Right forelimb (tissue), 1 donor: ENCODE data around the gene CDC42EP1.
"Not testable (repeated sequence)": the region's sequence is repeated elsewhere in the genome, so short reads cannot be mapped to it uniquely, and the experiment has no call there.

ENCODE experiments used
- DNase-seq: peaks from one replicate; pipeline ENCODE4 v3.0.0-alpha.2; 2018

CDC42EP1 gene

DNA sequence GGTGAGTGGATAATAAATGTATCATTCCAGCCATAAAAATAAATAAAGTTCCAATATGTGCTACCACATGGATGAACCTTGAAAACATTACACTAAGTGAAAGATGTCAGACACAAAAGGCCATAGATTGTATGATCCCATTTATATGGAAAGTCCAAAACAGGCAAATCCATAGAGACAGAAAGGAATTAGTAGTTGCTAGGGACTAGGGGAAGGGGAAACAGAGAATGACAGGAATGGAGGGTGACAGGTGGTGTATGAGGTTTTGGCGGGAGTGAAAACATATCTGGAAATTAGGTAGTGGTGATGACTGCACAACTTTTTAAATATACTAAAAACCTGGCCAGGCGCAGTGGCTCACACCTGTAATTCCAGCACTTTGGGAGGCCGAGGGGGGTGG lies 25.8 kb upstream of the CDC42EP1 start:
- DNase-seq = no peak

DNA sequence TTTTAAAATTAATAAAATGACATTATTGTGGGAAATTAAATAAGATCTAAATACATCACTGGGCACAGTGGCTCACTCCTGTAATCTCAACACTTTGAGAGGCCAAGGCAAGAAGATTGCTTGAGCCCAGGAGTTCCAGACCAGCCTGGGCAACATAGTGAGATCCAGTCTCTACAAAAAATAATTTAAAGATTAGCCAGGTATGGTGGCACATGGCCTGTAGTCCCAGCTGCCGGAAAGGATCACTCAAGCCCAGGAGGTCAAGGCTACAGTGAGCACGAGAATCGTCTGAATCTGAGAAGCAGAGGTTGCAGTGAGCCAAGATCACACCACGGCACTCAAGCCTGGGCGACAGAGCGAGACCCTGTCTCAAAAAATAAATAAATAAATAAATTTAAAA lies 25.1 kb upstream of the CDC42EP1 start:
- no peak for DNase-seq

DNA sequence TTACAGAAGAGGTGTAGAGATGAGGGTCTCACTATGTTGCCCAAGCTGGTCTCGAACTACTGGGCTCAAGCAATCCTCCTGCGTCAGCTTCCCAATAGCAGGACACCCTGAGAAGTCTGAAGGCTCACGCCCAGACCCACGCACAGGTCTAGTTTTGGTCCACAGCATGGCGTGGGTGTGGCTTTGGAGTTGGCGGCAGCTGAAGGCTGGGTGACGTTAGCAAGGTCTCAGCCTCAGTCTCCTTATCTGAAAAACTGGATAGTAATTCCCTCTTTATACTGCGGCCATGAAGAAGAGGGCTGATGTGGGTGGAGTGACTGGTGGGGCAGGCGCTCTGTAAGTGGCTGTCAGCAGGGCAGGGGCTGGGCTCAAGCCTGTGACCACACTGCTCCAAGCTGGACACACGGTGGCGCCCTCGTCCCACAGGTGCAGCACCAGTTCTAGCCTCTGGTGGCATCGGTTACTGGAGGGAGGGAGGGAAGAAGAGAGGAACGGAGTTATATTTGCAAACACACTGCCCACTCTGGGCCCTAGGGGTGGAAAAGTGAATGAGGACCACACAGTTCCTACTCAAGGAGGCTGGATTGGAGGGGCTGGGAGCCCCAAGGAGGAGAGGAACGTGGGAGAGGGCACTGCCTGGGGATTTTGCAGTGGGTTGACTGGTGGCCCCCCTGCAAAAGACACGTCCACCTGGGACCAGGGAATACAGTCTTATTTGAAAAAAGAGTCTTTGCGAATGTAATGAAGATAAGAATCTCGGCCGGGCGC lies 21.5 kb upstream of the CDC42EP1 start:
- peak; percentile 97 for DNase-seq

DNA sequence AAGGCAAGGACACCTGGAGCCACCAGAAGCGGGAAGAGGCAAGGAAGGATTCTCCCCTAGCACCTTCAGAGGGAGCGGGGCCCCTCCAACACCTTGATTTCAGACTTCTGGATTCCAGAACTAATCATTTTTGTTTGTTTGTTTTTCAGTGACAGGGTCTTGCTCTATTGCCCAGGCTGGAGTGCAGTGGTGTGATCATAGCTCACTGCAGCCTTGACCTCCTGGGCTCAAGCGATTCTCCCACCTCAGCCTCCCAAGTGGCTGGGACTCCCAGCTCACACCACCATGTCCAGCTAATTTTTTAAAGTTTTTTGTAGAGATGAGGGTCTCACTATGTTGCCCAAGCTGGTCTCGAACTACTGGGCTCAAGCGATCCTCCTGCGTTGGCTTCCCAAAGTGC lies 20.5 kb upstream of the CDC42EP1 start:
- DNase-seq = not testable (repeated sequence)

DNA sequence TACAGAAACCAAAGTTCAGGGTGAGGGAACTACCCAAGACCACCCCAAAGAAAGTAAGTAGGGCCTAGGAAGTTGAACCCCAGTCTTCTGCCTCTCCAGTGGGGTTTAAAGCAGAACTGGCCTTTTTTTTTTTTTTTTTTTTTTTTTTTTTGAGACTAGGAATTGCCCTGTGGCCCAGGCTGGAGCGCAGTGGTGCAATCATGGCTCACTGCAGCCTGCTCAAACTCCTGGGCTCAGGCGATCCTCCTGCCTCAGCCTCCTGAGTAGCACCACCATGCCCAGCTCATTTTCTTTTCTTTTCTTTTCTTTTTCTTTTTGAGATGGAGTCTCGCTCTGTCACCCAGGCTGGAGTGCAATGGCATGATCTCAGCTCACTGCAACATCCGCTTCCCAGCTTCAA lies 17.9 kb upstream of the CDC42EP1 start:
- not testable (repeated sequence) for DNase-seq

DNA sequence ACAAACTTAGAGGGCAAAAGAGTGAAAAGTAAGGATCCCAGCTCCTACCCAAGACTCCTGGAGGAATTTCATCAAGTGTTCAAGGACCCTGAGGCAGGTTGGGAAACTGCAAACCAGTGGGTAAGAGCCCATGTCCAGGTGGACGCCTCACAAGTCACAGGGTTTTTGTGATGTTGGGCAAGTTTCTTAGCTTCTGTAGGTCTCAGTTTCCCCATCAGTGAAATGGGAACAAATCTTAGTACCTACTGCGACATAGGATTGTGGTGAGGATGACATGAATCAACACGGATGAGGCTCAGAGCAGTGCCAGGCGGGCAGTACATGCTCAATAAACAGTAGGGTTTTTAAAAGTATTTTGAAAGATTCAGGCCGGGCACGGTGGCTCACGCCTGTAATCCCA lies 17.3 kb upstream of the CDC42EP1 start:
- no peak for DNase-seq

DNA sequence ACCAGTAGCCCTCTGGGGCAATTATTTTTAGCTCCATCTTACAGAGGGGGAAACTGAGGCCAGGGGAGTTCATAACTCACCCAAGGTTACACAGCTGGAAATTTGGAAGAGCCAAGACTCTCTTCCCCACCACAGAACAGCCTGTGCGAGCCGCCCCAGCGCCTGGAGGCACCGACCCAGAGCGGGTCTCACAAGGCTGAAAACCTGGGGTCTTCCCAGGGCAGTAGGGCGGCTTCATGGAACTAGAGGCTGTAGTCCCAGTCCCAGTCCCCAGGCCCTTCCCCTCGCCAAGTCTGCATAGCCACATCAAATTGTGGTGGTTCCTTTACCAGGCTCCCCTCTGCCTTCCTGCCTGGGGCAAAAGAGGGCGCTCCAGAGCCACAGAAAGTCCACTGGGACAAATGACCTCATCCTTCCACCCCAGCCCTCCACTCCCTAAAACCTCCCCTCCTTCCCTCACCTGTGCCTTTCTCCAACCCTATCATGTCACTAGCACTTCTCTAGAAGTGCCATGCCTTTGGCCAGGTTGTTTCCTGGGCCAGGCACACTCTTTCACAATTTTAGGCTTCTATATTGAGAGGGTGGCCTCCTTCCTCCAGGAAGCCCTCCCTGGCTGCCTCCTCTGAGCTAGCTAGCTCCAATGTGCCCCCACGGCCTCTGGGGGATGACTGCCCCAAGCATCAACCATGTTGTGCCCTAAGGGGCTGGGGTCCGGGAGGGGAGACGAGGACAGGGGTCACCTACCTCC lies 15.2 kb upstream of the CDC42EP1 start:
- DNase-seq = peak; percentile 72

DNA sequence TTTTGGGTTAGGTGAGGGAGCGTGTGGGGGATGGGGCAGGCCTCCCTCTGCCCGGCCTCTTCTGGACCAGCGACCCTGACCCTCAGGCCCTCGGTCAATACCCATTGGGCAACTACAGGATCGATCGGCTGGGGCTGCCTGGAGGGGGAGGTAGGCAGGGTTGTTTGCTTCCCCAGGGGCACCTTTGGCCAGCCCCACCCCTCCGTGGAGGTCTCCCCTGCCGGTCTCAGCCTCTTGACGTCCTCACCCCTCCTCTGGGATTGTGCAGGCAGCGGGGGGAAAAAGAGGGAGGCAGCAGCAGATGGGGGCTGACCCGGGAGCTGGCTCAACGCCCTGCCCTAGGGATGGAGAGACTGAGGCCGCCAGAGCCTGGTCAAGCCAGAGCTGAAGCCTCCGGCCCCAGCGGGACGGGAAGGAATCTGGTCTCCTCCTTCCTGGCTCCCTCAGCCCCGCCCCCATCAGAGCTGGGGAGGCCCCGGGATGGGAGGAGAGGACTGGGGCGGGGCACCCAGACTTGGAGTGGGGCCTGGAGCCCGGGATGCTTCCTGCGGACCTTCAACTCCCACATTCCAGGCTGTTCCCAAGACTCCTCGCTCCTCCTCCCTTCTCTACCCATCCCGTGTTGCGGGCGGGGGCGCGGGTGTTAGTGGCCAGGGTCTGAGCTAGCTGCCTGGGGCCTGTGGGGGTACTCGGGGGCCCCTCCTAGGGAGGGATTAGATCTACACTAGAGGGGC lies 14.4 kb upstream of the CDC42EP1 start:
- DNase-seq = peak; percentile 91

DNA sequence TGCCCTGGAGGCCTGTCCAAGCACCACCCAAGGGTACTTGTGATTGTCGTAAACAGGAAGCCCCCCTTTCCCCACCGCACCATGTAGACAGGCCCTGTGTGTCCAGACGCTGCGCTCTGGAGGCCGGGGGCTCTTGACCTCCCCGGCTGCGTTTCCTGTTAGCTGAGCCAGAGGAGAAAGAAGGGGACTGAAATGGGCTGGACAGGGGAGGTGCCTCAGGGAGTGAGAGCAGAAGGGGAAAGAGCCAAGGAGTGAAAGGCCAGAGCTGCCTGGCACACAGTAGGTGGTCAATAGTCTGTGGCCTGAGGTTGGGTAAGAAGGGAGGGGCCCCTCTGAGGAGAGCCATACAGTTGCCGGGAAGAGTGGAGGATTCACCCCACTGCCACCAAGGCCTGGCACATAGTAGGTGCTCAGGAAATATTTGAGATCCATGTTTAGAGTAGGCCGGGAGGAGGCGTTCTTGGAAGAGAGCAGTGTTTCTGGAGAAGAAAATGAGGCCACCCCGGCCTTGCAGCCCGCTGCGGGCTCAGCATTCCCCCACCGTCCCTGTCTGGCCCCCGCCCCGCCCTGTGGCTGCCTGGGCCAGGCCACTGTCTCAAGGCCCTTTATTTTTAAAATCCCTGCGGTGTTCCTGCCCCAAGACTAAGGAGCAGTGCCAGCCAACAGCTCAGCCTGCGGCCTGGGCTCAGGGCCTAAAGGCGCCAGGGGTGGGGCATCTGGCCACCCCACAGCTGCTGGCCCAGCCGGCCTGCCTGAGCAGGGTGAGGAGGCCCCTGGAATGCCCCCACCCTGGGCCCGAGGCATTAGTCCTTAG lies 13.6 kb upstream of the CDC42EP1 start:
- peak; percentile 78 for DNase-seq

DNA sequence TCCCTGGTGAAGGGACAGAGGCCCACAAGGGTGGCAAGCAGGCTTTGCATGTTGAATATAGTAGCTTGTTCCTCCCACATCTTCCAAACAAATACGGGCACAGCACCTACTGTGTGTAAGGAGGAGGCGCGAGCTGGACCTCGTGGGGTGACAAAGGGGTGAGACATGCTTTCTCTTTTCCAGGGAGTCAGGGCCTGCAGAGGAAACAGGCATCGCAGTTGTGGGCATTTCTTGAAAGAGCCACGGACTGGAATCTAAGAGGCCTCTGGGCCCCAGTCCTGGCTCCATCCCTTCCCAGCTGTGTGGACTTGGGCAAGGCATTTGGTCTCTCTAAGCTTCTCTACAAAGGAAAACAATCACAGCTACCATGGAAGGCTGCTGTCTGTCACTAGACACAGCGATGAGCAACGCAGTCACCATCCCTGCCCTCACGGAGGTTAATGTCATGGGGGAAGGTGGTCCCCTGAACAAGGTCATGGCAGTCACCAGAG lies 13.0 kb upstream of the CDC42EP1 start:
- peak; percentile 62 for DNase-seq

DNA sequence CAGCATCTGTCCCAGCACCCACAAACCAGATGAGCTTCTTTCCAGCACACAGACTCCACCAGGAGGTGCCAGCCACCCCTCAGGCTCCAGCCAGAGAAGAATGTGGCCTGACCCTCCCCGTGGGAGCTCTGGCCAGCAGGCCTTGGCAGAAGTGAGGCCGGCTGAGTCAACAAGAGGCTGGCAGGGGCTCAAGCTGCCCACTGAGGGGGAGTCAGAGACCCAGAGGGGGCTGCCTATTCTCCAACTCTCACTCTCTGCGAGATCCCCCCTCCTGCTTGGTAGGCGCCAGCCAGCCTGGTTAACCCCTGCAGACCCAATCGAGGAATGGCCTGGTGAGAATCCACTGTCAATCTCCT lies 10.6 kb upstream of the CDC42EP1 start:
- peak; percentile 74 for DNase-seq

DNA sequence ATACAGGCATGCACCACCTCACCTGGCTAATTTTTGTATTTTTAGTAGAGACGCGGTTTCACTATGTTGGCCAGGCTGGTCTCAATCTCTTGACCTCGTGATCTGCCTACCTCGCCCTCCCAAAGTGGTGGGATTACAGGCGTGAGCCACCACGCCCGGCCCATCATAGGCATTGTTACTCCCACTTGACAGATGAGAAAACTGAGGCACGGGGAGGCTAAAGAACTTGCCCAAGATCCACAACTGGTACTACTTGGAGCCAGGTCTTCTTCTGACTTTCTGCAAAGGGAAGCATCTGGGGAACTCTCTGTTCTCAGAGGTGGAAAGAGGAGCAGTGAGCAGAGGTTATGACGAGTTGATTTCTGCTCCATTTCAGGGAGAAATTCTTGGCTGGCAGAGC lies 9.4 kb upstream of the CDC42EP1 start:
- not testable (repeated sequence) for DNase-seq

DNA sequence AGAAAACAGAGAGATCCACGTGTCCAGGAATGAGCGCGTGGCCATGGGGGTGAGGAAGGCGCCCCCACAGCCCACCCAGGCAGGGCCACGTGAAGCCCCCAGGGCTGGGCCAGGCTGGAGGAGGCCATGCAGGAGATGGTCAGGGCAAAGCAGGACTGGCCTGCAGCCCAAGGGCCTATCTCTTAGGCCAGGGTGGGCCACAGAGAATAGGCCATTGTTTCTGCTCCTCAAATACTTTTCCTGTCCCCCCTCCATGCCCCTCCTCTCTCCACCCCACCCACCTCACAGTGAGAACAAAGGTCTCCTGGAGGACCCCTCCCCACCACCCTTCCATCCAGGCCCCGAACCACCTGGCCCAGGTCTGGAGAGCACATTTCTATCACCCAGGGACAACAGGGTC lies 8.3 kb upstream of the CDC42EP1 start:
- DNase-seq = no peak

DNA sequence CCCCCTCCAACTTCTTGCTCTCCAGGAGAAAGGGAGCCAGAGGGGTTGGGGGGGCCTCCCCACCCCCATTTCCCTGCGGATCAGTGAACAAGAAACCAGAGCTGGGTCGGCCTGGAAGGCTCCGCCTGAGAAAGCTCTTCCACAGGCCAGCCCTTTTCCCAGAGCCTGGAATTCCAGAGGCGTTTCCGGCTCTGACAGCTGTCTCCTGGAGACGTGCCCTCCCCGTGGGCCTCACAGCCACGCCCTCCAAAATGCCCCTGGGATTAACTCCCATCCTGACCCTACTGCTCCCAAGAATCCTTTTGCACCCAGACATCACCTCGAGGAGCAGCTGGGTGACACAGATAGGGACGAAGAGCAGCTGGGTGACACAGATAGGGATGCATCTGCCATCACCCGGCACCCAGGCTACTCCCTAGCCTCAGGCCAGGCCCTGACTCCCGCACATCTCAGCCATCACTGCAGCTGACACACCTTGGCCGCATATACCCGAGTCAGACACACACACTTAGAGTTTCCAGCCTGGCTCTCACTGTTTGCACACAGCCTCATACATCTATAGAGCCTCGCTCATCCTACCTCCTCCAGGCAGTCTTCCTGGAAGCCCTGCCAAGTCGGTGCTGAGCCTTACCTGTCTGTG lies 7.6 kb upstream of the CDC42EP1 start:
- DNase-seq = peak; percentile 81

DNA sequence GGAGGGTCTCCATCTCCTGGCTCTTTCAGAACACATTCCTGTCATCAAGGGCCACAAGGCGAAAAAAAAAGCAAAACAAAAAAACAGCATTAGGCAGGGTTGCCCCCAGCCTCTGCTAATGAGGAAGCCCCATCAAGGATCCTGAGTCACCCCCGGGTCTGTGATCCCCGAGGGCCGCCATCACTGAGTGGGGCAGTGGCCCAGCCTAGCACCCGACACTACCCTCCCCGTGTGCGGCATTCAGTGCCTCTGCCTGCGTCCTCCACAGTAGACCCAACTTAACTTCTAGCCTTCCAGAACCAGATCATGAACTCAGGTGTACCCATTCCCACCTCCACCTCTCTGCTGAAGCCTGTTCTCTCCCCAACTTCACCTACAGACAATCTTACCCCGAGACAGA lies 6.6 kb upstream of the CDC42EP1 start:
- DNase-seq = no peak

DNA sequence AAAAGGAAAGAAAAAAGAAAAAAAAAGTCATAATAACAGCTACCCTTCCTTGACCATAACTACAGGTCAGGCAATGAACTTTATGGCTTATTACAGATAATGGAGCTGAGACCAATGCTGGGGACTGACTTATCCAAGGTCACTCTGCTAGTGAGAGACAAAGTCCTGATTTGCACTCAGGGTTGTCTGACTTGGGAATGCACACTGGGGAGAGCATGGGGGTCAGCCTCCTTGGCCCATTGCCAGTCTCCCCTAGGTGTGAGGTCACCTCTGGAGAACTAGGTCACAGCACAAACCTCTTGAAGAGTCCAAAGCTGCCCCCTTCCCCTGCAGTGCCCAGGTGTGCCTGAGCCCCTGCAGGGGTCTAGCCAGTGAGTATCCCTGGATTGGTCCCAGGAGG lies 5.3 kb upstream of the CDC42EP1 start:
- DNase-seq = no peak

DNA sequence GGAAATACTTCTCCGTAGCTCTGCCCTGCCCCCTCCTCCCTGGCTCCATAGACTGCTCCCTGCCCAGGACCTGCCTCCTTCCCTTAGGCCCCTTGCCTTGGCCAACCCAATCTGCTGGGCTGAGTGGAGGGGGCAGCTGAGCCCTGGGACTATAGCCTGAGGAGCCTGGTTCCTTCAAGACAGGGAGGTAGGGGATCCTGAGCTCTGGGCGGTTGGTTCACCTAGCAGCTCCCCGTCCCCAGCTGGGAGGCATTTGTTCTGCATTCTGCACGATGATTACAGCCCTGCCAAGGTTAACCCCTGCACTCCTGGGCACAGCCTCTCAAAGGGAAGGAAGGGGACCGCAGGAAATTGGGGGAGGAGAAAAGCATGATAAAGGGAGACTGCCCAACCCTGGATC lies 3.6 kb upstream of the CDC42EP1 start:
- no peak for DNase-seq

DNA sequence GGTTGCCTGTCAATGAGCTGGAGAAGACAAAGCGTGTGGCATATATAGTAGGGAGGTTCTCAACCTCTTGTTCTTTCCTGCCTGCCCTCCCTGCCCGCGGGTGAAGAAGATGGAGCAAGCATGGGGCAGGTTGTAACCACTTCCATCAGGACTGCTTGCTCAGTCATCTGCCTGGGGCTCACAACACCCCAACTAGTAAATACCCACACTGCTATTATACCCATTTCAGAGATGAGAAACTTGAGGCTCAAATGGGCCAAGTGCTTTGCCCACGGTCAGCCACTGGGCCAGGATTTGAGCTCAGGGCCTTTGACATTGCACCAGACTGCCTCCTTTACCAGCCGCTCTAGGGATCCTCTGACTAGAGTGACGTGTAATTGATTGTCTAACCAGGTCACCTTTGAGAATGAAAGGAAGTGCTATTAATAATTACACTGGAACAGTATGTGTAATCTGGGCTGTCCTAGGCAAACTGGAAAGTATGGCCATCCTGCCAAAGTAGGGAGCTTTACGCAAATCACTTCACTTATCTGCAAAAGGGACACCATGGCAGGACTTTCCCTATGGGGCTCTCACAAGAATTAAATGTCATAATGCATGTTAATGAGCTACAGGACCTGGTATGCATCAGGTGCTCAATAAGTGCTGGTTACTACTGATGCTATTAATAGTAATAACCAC lies 2.8 kb upstream of the CDC42EP1 start:
- no peak for DNase-seq

DNA sequence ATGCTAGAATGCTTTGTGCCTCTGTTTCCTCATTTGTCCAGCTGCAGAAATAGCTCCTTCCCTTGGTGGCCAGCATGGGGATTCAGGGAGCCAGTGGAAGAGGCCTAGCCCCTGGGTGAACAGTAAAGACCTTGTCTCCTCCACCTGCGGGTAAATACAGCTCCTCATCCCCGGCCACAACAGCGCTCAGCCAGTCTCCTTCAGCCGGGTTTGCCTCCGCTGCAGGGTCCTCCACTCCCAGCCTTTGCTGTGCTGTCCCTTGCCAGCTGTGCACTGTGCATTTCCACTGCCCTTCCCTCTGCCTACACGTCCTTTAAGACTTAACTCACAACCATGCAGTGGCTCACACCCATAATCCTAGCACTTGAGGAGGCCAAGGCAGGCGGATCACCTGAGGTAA lies 1.5 kb upstream of the CDC42EP1 start:
- peak; percentile 41 for DNase-seq

DNA sequence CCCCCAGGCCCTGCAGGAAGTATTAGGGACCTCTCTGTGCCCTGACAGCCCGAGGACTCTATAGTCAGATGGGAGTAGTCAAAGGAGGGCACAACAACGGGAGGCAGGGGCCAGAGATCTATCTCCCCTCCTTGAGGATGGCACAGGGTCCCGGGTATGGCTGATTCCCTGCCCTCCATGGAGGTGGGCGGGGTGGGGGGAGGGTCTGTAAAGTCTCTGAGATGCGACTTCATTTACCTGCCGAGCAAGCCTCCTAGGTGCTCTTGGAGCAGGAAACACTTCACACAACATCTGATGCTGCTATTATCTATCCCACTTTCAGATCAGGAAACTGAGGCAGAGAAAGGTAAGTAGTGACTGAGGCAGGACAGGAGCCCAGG lies 769 bp upstream of the CDC42EP1 start:
- peak; percentile 38 for DNase-seq

DNA sequence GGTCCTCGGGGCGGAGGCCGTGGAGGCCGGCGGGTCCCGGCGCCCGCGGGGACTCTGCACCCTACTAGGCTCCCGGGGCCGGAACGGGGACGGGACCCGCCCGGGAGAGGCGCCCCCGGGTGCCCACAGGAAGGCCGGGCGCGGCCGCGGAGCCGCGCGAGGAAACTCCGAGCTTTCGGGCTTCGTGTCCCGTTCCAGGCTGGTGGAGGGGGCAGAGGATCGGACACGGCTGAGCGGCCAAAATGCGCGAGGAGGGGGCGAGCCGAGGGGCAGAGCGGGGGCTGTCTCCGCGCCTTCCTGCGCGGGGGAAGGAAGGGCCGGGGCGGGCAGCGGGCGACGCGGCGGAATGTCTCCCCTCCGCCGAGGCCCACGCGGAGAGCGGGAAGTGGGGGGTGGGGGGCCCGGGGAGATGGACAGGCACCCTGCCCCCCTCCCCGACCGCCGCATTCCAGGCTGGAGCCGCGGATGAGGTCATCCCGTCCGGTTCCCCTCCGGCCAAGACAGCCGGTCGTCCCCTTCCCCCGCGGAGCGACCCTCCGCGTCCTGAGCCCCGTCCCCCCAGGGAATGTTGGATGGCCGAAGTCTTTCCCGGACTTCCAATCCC lies 430 bp downstream of the CDC42EP1 start:
- DNase-seq = peak; percentile 74
